A549 (cell line): Measurements from ENCODE around the gene PRICKLE1. TPM values are rescaled to one million over a fixed set of nuclear protein-coding genes. Genes with fewer than 3 reads are reported as not detected.

Experiments used
- ATAC-seq, 2 experiments: fragments of 200-7000 bp in 1 of 2; fragments of >200 bp in 1 of 2; cut with Nextera tagmentation in 1 of 2; cut with Tn5 transposase in 1 of 2; 3 replicates each; pipeline versions ENCODE4 v1.8.0 to v1.9.1; 2018 to 2020; ENCODE audit warnings: mild to moderate bottlenecking in 1 of 2, moderate library complexity in 1 of 2
- CTCF ChIA-PET: fragments of 300-600 bp; sonication (Branson Sonifier 250); formaldehyde crosslinking; extraction: SDS; loops from one replicate; lab custom pipeline; 2021; ENCODE audit warnings: antibody characterized with exemption, inconsistent platforms; lab: Yijun Ruan, JAX
- POLR2A ChIA-PET: fragments of 350-600 bp; formaldehyde crosslinking; extraction: SDS; loops from one replicate; lab custom pipeline; 2021; ENCODE audit warnings: antibody characterized with exemption, inconsistent platforms; lab: Yijun Ruan, JAX
- DNase-seq, 2 experiments: peaks; one replicate each; pipeline versions ENCODE4 v3.0.0 to v3.0.0-alpha.2; 2011 to 2016; ENCODE audit warnings: low read depth in 1 of 2, low spot score in 1 of 2
- FAIRE-seq: peaks from 2 replicates; lab custom pipeline; 2011; peaks lifted over from hg19 to GRCh38; lab: Jason Lieb, UNC
- H3K27ac ChIP-seq, 2 experiments: fragments of >200 bp; sonication (Bioruptor Twin); formaldehyde crosslinking; 3 replicates each; pipeline ENCODE4 v1.5.1; 2016 to 2017
- H3K4me1 ChIP-seq: fragments of >200 bp; sonication (Bioruptor Twin); formaldehyde crosslinking; 3 replicates; pipeline ENCODE4 v1.6.1; 2016
- H3K4me2 ChIP-seq: fragments of >200 bp; sonication (Bioruptor Twin); formaldehyde crosslinking; 3 replicates; pipeline ENCODE4 v1.6.1; 2016
- H3K4me3 ChIP-seq: fragments of >200 bp; sonication (Bioruptor Twin); formaldehyde crosslinking; 3 replicates; pipeline ENCODE4 v1.5.1; 2016
- H3K9me3 ChIP-seq: fragments of >200 bp; sonication (Bioruptor Twin); formaldehyde crosslinking; 3 replicates; pipeline ENCODE4 v1.6.1; 2016
- CEBPB ChIP-seq, 2 experiments: fragments of >200 bp in 1 of 2; sonication (Bioruptor Twin) in 1 of 2; formaldehyde crosslinking in 1 of 2; IDR thresholded peaks; 2 replicates each; pipeline ENCODE4 v1.6.1; 2012 to 2016
- EHF ChIP-seq: fragments of 250-450 bp; sonication (Bioruptor Pico); IDR thresholded peaks from 2 replicates; pipeline ENCODE4 v1.5.0; 2020; ENCODE audit warnings: mild to moderate bottlenecking
- FOSL2 ChIP-seq, 2 experiments: fragments of 450-650 bp in 1 of 2; fragments of >200 bp in 1 of 2; sonication (Bioruptor Twin) in 1 of 2; formaldehyde crosslinking; IDR thresholded peaks; 2 replicates each; pipeline versions ENCODE4 v1.5.0 to v1.6.1; 2016 to 2020; ENCODE audit warnings: mild to moderate bottlenecking in 1 of 2, moderate library complexity in 1 of 2
- HDAC2 ChIP-seq: fragments of 200-600 bp; sonication (generic); IDR thresholded peaks from 2 replicates; pipeline ENCODE4 v1.6.1; 2016
- KDM1A ChIP-seq: fragments of 200-600 bp; sonication (generic); IDR thresholded peaks from 2 replicates; pipeline ENCODE4 v1.6.1; 2016; ENCODE audit warnings: low read depth, mild to moderate bottlenecking
- KDM5A ChIP-seq: fragments of 200-600 bp; sonication (generic); IDR thresholded peaks from 2 replicates; pipeline ENCODE4 v1.6.1; 2016; ENCODE audit warnings: antibody characterized with exemption, mild to moderate bottlenecking
- MAZ ChIP-seq: fragments of 150-350 bp; IDR thresholded peaks from 2 replicates; pipeline ENCODE4 v1.6.1; 2014; ENCODE audit warnings: antibody characterized with exemption, low read depth, low read length, borderline replicate concordance
- MYC ChIP-seq: IDR thresholded peaks from 2 replicates; pipeline ENCODE4 v1.6.1; 2012; ENCODE audit warnings: mild to moderate bottlenecking, inconsistent platforms, low read length, improper control_type of control experiment, borderline replicate concordance
- NPAS2 ChIP-seq: fragments of 250-450 bp; sonication (Bioruptor Pico); IDR thresholded peaks from 2 replicates; pipeline ENCODE4 v1.8.0; 2022; ENCODE audit warnings: mild to moderate bottlenecking, moderate library complexity, borderline replicate concordance
- POLR2AphosphoS2 ChIP-seq: conservative IDR thresholded peaks from 2 replicates; pipeline ENCODE4 v1.6.1; 2012; ENCODE audit warnings: low read length, improper control_type of control experiment, inconsistent platforms
- RCOR1 ChIP-seq: fragments of 150-350 bp; IDR thresholded peaks from 2 replicates; pipeline ENCODE4 v1.6.1; 2014; ENCODE audit warnings: antibody characterized with exemption, low read length, low read depth
- TFCP2L1 ChIP-seq: fragments of 250-450 bp; sonication (Bioruptor Pico); IDR thresholded peaks from 2 replicates; pipeline ENCODE4 v1.5.0; 2021; ENCODE audit warnings: mild to moderate bottlenecking
- ZNF302 ChIP-seq: fragments of 250-450 bp; sonication (Bioruptor Pico); IDR thresholded peaks from 2 replicates; pipeline ENCODE4 v1.9.0; 2021; ENCODE audit warnings: inconsistent platforms, mild to moderate bottlenecking, moderate library complexity
- WGBS: methylation state at CpG from one replicate; pipeline ENCODE4 v1.1.6; 2017; ENCODE audit errors: missing lambda C conversion rate; 5-methylcytosine and 5-hydroxymethylcytosine counted together
- polyA plus RNA-seq, 4 experiments: library from polyadenylated mRNA; depleted of rRNA in 3 of 4; stranded (reverse); fragments of >200 nt; fragmentation: RNase III in 1 of 4; extraction: RNeasy Plus Mini Kit Qiagen cat#74134 plus additional on column Dnase treatment in 1 of 4; gene quantifications; 2 replicates in 3 of 4; 3 replicates in 1 of 4; pipeline ENCODE4 v1.2.3, GENCODE V29; 2011 to 2017
- TF ChIP-seq, protein P1 (sequence below): fragments of 250-450 bp; sonication (Bioruptor Pico); IDR thresholded peaks from 2 replicates; pipeline ENCODE4 v1.5.0; 2021; ENCODE audit warnings: mild to moderate bottlenecking, moderate library complexity, borderline replicate concordance
- TF ChIP-seq, protein P2 (sequence below): fragments of 250-450 bp; sonication (Bioruptor Pico); IDR thresholded peaks from 2 replicates; pipeline ENCODE4 v1.5.0; 2020; ENCODE audit warnings: low read depth, mild to moderate bottlenecking, moderate library complexity
- TF ChIP-seq, protein P3 (sequence below): fragments of >200 bp; sonication (Bioruptor Twin); formaldehyde crosslinking; IDR thresholded peaks from 3 replicates; pipeline ENCODE4 v1.5.1; 2016
- TF ChIP-seq, protein P4 (sequence below): IDR thresholded peaks from 2 replicates; pipeline ENCODE4 v1.6.1; 2012

The PRICKLE1 gene
- polyA plus RNA-seq, 2 of the 4 experiments (the other 2 are of a cell fraction), result 1.5 to 1.8 TPM

DNA sequence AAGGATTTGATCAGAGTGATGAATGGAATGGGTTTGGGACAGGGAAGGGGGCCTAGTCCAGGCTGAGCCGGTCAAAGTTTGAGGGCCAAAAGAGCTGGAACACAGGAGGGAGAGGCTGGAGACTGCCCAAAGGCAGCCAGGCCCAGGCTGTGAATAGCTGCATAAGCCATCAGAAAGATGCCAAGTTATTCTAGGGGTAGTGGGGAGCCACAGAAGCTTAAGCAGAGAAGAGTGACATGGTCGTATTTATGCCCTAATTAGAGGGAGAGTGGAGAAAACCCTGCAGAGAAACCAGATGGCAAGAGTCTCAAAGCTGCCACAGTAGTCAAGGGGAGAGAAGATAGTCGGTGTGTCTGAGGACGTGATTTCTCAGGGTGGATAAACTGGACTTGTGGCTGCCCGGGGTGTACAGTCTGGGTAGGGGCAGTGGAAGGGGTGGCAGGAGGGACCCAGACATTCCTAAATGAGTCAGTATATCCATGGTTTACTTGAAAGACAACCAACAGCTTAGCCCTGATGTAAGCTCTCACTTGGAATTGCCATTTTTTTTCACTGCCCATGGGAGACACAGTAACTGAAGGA is 99.2 kb downstream of the PRICKLE1 start:
- TF ChIP-seq NPAS2 (CRISPR knock-in tag), result no peak
- TF ChIP-seq, protein P1, sequence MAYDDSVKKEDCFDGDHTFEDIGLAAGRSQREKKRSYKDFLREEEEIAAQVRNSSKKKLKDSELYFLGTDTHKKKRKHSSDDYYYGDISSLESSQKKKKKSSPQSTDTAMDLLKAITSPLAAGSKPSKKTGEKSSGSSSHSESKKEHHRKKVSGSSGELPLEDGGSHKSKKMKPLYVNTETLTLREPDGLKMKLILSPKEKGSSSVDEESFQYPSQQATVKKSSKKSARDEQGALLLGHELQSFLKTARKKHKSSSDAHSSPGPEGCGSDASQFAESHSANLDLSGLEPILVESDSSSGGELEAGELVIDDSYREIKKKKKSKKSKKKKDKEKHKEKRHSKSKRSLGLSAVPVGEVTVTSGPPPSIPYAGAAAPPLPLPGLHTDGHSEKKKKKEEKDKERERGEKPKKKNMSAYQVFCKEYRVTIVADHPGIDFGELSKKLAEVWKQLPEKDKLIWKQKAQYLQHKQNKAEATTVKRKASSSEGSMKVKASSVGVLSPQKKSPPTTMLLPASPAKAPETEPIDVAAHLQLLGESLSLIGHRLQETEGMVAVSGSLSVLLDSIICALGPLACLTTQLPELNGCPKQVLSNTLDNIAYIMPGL, result no peak
- TF ChIP-seq, protein P2, sequence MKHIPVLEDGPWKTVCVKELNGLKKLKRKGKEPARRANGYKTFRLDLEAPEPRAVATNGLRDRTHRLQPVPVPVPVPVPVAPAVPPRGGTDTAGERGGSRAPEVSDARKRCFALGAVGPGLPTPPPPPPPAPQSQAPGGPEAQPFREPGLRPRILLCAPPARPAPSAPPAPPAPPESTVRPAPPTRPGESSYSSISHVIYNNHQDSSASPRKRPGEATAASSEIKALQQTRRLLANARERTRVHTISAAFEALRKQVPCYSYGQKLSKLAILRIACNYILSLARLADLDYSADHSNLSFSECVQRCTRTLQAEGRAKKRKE (CRISPR knock-in tag), result no peak
- TF ChIP-seq, protein P3, sequence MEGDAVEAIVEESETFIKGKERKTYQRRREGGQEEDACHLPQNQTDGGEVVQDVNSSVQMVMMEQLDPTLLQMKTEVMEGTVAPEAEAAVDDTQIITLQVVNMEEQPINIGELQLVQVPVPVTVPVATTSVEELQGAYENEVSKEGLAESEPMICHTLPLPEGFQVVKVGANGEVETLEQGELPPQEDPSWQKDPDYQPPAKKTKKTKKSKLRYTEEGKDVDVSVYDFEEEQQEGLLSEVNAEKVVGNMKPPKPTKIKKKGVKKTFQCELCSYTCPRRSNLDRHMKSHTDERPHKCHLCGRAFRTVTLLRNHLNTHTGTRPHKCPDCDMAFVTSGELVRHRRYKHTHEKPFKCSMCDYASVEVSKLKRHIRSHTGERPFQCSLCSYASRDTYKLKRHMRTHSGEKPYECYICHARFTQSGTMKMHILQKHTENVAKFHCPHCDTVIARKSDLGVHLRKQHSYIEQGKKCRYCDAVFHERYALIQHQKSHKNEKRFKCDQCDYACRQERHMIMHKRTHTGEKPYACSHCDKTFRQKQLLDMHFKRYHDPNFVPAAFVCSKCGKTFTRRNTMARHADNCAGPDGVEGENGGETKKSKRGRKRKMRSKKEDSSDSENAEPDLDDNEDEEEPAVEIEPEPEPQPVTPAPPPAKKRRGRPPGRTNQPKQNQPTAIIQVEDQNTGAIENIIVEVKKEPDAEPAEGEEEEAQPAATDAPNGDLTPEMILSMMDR, result no peak
- no peak for TF ChIP-seq TFCP2L1
- TF ChIP-seq MYC, result no peak
- TF ChIP-seq CEBPB (IDR thresholded peaks at IDR 0.05), result no peak
- TF ChIP-seq RCOR1, result no peak
- TF ChIP-seq FOSL2 (IDR thresholded peaks at IDR 0.05), result no peak
- TF ChIP-seq FOSL2 (CRISPR knock-in tag; IDR thresholded peaks at IDR 0.05), result no peak
- no peak for TF ChIP-seq KDM5A
- Histone ChIP-seq H3K4me3 (no peak overlapping the region), H3K27ac (no peak overlapping the region), H3K4me2 (no peak overlapping the region), H3K9me3 (no peaks in the 10 kb centered on the region), H3K4me1 (no peaks in the 10 kb centered on the region)
- WGBS, result 64% methylated on average over 5 of the region's 5 CpGs
- ATAC-seq, result no peak
- ChIA-PET POLR2A (interaction anchor here (0.6 kb wide), 1 partner anchor 101 kb away, joined by 7 read pairs; no protein-coding TSS in a partner anchor), CTCF (interaction anchor here (1.1 to 3.2 kb wide), 3 partner anchors 8 to 10 kb away, joined by 3 to 19 read pairs (median 3); no protein-coding TSS in a partner anchor)
- no peak for FAIRE-seq
- no peak for DNase-seq

DNA sequence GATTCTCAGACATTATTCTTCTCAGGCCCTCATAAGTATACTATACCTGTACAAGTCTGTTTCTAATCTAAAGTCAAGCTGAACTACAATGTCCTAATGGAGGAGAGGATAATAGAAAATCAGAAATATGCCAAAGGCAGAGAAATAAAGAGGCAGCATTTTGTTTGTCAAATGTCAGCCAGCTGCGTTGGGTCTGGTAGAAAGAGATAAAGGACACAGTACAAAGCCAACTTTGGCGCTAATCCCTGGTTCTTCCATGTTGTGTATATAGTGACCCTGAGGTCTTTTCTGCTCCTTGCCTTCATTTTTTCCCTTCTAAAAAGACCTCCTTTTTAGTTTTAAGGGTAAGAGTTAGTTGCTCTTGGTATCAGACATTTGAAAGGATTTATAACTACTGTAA is 103.1 kb downstream of the PRICKLE1 start:
- Histone ChIP-seq H3K4me3 (no peak overlapping the region), H3K4me2 (no peak overlapping the region), H3K4me1 (0 out of 3 replicates have a peak, but pooled peaks cover 3% of the 10 kb centered on the region), H3K27ac (no peak overlapping the region), H3K9me3 (no peaks in the 10 kb centered on the region)
- ATAC-seq (no peak), DNase-seq (no peak), FAIRE-seq (no peak)
- ChIA-PET CTCF (interaction anchor here (7.8 kb wide), 1 partner anchor 81 kb away, joined by 69 read pairs; no protein-coding TSS in a partner anchor), POLR2A (no interaction called here)
- no peak for TF ChIP-seq MAZ
- TF ChIP-seq, protein P4, sequence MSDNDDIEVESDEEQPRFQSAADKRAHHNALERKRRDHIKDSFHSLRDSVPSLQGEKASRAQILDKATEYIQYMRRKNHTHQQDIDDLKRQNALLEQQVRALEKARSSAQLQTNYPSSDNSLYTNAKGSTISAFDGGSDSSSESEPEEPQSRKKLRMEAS, result no peak
- 65% methylated on average over 2 of the region's 2 CpGs for WGBS

DNA sequence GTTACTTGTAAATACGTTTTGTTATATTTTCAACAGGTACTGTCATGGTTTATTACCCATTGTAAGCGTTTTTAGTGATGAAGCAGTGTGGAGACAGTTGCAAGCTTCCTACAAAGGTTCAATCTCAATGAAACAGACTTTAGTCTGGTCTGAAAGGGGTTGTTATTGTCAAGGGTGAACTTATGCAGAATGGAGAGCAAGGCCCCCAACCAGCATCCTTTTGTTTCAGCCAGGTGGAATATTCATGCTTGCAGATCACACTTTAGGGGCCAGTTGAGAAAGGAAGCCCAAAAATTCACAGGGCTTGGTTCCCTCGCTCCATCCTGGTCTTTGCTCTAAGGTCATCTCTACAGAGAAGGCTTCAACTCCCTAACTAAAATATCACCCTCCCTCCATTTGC is 103.7 kb downstream of the PRICKLE1 start:
- POLR2A ChIA-PET, result no interaction called here
- TF ChIP-seq MAZ (no peak), HDAC2 (no peak)
- H3K4me2 ChIP-seq, result no peak overlapping the region
- DNase-seq, result no peak
- no peak for ATAC-seq
- FAIRE-seq, result no peak
- 49% methylated on average over 3 of the region's 3 CpGs for WGBS
- H3K27ac ChIP-seq, result no peak overlapping the region
- H3K9me3 ChIP-seq, result no peaks in the 10 kb centered on the region
- CTCF ChIA-PET, result interaction anchor here (7.8 kb wide), 1 partner anchor 81 kb away, joined by 69 read pairs; no protein-coding TSS in a partner anchor
- H3K4me1 ChIP-seq, result 0 out of 3 replicates have a peak, but pooled peaks cover 3% of the 10 kb centered on the region
- H3K4me3 ChIP-seq, result no peak overlapping the region

DNA sequence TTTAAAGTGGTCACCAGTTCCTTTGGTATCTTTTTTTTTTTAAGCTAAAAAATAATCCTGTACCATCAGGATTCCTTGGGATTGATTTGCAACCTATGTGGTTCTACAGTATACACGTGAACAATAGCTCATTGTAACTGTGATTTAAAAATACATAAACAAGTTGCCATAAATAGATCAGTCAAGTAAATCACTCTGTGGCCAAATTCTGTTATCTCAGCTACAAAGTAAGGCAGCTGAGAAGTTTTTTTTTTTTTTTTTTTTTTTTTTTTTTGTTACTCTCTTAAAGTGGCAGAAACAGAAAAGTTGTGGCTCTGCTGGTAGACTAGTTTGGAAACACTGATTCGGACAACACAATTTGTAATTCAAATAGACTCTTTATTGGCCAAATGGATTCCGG is 104.5 kb downstream of the PRICKLE1 start:
- Histone ChIP-seq H3K4me2 (no peak overlapping the region), H3K4me3 (no peak overlapping the region), H3K4me1 (0 out of 3 replicates have a peak, but pooled peaks cover 3% of the 10 kb centered on the region), H3K9me3 (no peaks in the 10 kb centered on the region), H3K27ac (no peak overlapping the region)
- WGBS, result 72% methylated on average over 3 of the region's 3 CpGs
- POLR2A ChIA-PET, result no interaction called here
- DNase-seq, result no peak
- no peak for TF ChIP-seq POLR2AphosphoS2
- no peak for TF ChIP-seq KDM1A
- TF ChIP-seq ZNF302 (CRISPR knock-in tag), result no peak
- TF ChIP-seq EHF, result no peak
- no peak for FAIRE-seq
- CTCF ChIA-PET, result interaction anchor here (1.2 to 7.8 kb wide), 3 partner anchors 14 to 82 kb away, joined by 3 to 69 read pairs (median 64); no protein-coding TSS in a partner anchor
- no peak for ATAC-seq
